Naive thymus-derived CD4-positive, alpha-beta T cell (primary cell): Measurements from ENCODE around the gene TMEM183A. TPM values are rescaled to one million over a fixed set of nuclear protein-coding genes. Genes with fewer than 3 reads are reported as not detected.
"Not testable (repeated sequence)": the region's sequence is repeated elsewhere in the genome, so short reads cannot be mapped to it uniquely, and the experiment has no call there.

Source experiments
- ATAC-seq: fragments of 150-1000 bp; cut with Tn5 transposase; 2 replicates; pipeline ENCODE4 v1.10.0; 2021; ENCODE audit warnings: mild to moderate bottlenecking, moderate library complexity
- CTCF ChIA-PET: fragments of 350-600 bp; sonication (Branson Sonifier 250); formaldehyde crosslinking; loops from one replicate; lab custom pipeline; 2021; ENCODE audit warnings: antibody characterized with exemption; lab: Charles Lee
- POLR2A ChIA-PET: fragments of 350-600 bp; sonication (Branson Sonifier 250); formaldehyde crosslinking; loops from one replicate; lab custom pipeline; 2021; ENCODE audit warnings: antibody characterized with exemption, inconsistent platforms; lab: Charles Lee
- DNase-seq, 9 donors: peaks; one replicate each; pipeline versions ENCODE4 v3.0.0 to v3.0.0-alpha.2; 2020 to 2022; ENCODE audit warnings: mixed read lengths in 1 of 9
- H3K27ac ChIP-seq: one replicate; pipeline ENCODE4 v1.7.0; 2013; ENCODE audit warnings: mild to moderate bottlenecking, low read depth, low read length, moderate library complexity
- H3K27me3 ChIP-seq, 2 donors: one replicate each; pipeline ENCODE4 v1.7.0; 2013; ENCODE audit warnings: low read length in 2 of 2, mild to moderate bottlenecking in 2 of 2, moderate library complexity in 2 of 2; ENCODE audit not compliant: control insufficient read depth in 2 of 2, insufficient read depth in 2 of 2
- H3K36me3 ChIP-seq, 3 experiments: 1 replicate in 2 of 3; 2 replicates in 1 of 3; pipeline ENCODE4 v1.7.0; 2013; ENCODE audit warnings: low read length in 3 of 3, mild to moderate bottlenecking in 3 of 3, moderate library complexity in 1 of 3; ENCODE audit not compliant: insufficient read depth in 3 of 3, control insufficient read depth in 2 of 3
- H3K4me1 ChIP-seq, 2 donors: one replicate each; pipeline ENCODE4 v1.7.0; 2013; ENCODE audit warnings: low read length in 2 of 2, mild to moderate bottlenecking in 2 of 2, moderate library complexity in 1 of 2; ENCODE audit not compliant: control insufficient read depth in 2 of 2, insufficient read depth in 2 of 2
- H3K4me3 ChIP-seq: 2 replicates; pipeline ENCODE4 v1.7.0; 2013; ENCODE audit warnings: mild to moderate bottlenecking, low read length
- H3K9me3 ChIP-seq, 3 experiments: 1 replicate in 2 of 3; 2 replicates in 1 of 3; pipeline ENCODE4 v1.7.0; 2013; ENCODE audit warnings: low read length in 3 of 3; ENCODE audit not compliant: control insufficient read depth in 2 of 3
- H3K27ac Mint-ChIP-seq, 9 donors: one replicate each; pipeline ENCODE4 v1.8.0; 2020 to 2022; ENCODE audit warnings: mixed read lengths in 9 of 9, mild to moderate bottlenecking in 8 of 9, moderate library complexity in 5 of 9, inconsistent platforms in 2 of 9
- H3K27me3 Mint-ChIP-seq, 5 donors: one replicate each; pipeline ENCODE4 v1.8.0; 2021 to 2022; ENCODE audit warnings: mixed read lengths in 5 of 5, mild to moderate bottlenecking in 1 of 5
- H3K36me3 Mint-ChIP-seq, 5 donors: one replicate each; pipeline ENCODE4 v1.8.0; 2020 to 2022; ENCODE audit warnings: mixed read lengths in 5 of 5, mild to moderate bottlenecking in 3 of 5, inconsistent platforms in 1 of 5
- H3K4me1 Mint-ChIP-seq, 7 donors: one replicate each; pipeline ENCODE4 v1.8.0; 2020 to 2022; ENCODE audit warnings: mixed read lengths in 7 of 7, mild to moderate bottlenecking in 3 of 7, inconsistent platforms in 1 of 7
- H3K4me3 Mint-ChIP-seq, 10 donors: one replicate each; pipeline ENCODE4 v1.8.0; 2020 to 2022; ENCODE audit warnings: mild to moderate bottlenecking in 10 of 10, mixed read lengths in 10 of 10, moderate library complexity in 6 of 10, inconsistent platforms in 2 of 10
- H3K9me3 Mint-ChIP-seq, 11 donors: one replicate each; pipeline ENCODE4 v1.8.0; 2020 to 2022; ENCODE audit warnings: mixed read lengths in 11 of 11, mild to moderate bottlenecking in 4 of 11, inconsistent platforms in 1 of 11, moderate library complexity in 1 of 11
- intact Hi-C, 2 donors: fragments of 100-400 bp; cut with micrococcal nuclease; formaldehyde crosslinking; loops; one replicate each; pipeline ENCODE4 v1.15.1; 2023
- polyA plus RNA-seq, 2 donors: library from polyadenylated mRNA; unstranded; fragments of 300-500 nt; fragmentation: Illumina TruSeq; gene quantifications; one replicate each; pipeline ENCODE4 v1.2.3, GENCODE V29; 2021
- total RNA-seq, 6 experiments: library from RNA in 5 of 6; stranded (reverse) in 5 of 6; gene quantifications; 1 replicate in 5 of 6; 2 replicates in 1 of 6; pipeline ENCODE4 v1.2.3 and lab custom pipeline; 2021 to 2026

TMEM183A gene
- total and polyA plus RNA-seq, 7 experiments from 2014 or later, result 42.5 to 134 (median 73.0) TPM

- Mint-ChIP-seq H3K27ac (no peak overlapping the region), H3K27me3 (peaks cover 24 to 35% (median 25%) of the 10 kb centered on the region in 5 donors), H3K4me1 (peaks cover 0 to 3% (median 0%) of the 10 kb centered on the region in 7 donors), H3K9me3 (no peaks in the 10 kb centered on the region), H3K36me3 (no peaks in the 10 kb centered on the region), H3K4me3 (no peak overlapping the region)
- Histone ChIP-seq H3K27me3 (peaks cover 0 to 5% of the 10 kb centered on the region in 2 donors), H3K4me1 (no peaks in the 10 kb centered on the region), H3K9me3 (no peaks in the 10 kb centered on the region), H3K27ac (no peak overlapping the region), H3K4me3 (no peak overlapping the region), H3K36me3 (no peaks in the 10 kb centered on the region)
- ATAC-seq, result no peak
- intact Hi-C loops, result no loop called here
- POLR2A ChIA-PET, result no interaction called here
- CTCF ChIA-PET, result interaction anchor here (0.9 kb wide), 1 partner anchor 19 kb away, joined by 4 read pairs; no protein-coding TSS in a partner anchor
- DNase-seq, result no peak
Measured at GRCh38 chr1:202981939-202982338, 25.2 kb upstream of the TMEM183A start.

DNA sequence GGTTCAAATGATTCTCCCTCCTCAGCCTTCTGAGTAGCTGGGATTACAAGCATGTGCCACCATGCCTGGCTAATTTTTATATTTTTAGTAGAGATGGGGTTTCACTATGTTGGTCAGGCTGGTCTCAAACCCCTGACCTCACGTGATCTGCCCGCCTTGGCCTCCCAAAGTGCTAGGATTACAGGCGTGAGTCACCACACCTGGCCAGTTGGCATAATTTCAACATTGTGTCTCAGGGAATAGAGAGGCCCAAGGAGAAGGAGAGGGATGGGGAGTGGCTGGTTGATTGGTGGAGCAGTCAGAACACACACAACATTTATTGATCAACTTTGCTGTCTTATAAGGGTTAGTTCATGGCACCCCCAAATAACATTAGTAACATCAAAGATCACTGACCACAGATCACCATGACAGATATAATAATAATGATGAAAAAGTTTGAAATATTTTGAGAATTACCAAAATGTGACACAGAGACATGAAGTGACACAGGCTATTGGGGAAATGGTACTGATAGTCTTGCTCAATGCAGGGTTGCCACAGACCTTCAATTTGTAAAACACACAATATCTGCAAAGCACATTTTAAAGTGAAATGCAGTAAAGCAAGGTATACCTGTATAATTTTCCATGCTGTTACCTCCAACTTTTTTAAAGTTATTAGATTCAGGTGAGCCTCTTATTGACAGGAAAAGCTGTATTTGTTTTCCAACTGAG lies 24.3 kb upstream of the TMEM183A start:
- ChIA-PET POLR2A (no interaction called here), CTCF (no interaction called here)
- DNase-seq (no peak), ATAC-seq (no peak)
- no peaks in the 10 kb centered on the region for H3K9me3 Mint-ChIP-seq
- intact Hi-C loops, result no loop called here
- Histone ChIP-seq H3K4me3 (no peak overlapping the region), H3K4me1 (no peaks in the 10 kb centered on the region), H3K27me3 (peaks cover 0 to 5% of the 10 kb centered on the region in 2 donors), H3K27ac (no peak overlapping the region), H3K9me3 (no peaks in the 10 kb centered on the region), H3K36me3 (no peaks in the 10 kb centered on the region)
- H3K4me3 Mint-ChIP-seq, result no peak overlapping the region
- H3K4me1 Mint-ChIP-seq, result peaks cover 0 to 3% (median 0%) of the 10 kb centered on the region in 7 donors
- H3K27ac Mint-ChIP-seq, result no peak overlapping the region
- peaks cover 16 to 28% (median 19%) of the 10 kb centered on the region in 5 donors for H3K27me3 Mint-ChIP-seq
- H3K36me3 Mint-ChIP-seq, result no peaks in the 10 kb centered on the region

DNA sequence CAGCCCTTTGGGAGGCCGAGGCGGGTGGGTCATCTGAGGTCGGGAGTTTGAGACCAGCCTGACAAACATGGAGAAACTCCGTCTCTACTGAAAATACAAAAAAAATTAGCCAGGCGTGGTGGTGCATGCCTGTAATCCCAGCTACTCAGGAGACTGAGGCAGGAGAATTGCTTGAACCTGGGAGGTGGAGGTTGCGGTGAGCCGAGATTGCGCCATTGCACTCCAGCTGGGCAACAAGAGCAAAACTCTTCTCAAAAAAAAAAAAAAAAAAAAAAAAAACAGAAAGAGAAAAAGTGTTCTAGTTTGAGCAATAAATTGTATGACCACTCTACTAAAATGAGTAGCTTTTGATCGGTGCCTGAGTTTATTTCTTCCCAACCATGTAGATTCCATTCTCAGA lies 21.1 kb upstream of the TMEM183A start:
- H3K27ac Mint-ChIP-seq, H3K4me3 Mint-ChIP-seq, H3K9me3 ChIP-seq, H3K4me1 Mint-ChIP-seq, CTCF ChIA-PET, intact Hi-C loops, H3K4me1 ChIP-seq, H3K36me3 Mint-ChIP-seq, H3K27ac ChIP-seq, H3K36me3 ChIP-seq, DNase-seq, H3K27me3 ChIP-seq, H3K9me3 Mint-ChIP-seq, H3K4me3 ChIP-seq, POLR2A ChIA-PET, ATAC-seq: not testable (repeated sequence)
- H3K27me3 Mint-ChIP-seq, result peaks cover 0 to 23% (median 0%) of the 10 kb centered on the region in 5 donors

DNA sequence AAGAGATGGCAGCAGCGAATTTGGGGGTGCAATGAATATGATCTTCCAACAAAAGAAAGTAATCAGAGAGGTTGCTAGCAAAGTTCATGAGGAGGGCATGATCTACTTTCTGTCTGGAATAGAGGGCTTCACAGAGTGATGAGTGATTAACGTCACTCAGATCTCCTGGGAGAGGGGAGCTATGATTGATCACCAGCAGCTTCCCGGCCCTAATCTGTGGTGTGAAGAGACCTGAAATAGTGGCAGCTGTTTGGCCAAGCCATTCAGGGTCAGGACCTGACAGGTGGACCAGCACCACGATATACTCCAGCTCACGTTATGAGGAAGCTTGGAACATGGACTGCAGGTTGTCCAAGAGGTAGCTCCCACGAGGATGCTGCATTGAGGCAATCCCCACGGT lies 19.9 kb upstream of the TMEM183A start:
- intact Hi-C loops, result no loop called here
- peaks cover 0 to 8% (median 0%) of the 10 kb centered on the region in 5 donors for H3K36me3 Mint-ChIP-seq
- Histone ChIP-seq H3K9me3 (no peaks in the 10 kb centered on the region), H3K4me1 (no peaks in the 10 kb centered on the region), H3K36me3 (no peaks in the 10 kb centered on the region), H3K4me3 (no peak overlapping the region), H3K27me3 (no peaks in the 10 kb centered on the region), H3K27ac (no peak overlapping the region)
- no peak overlapping the region for H3K27ac Mint-ChIP-seq
- CTCF ChIA-PET, result interaction anchor here (0.6 kb wide), 1 partner anchor 27 kb away, joined by 4 read pairs; no protein-coding TSS in a partner anchor
- DNase-seq (no peak), ATAC-seq (no peak)
- peaks cover 8 to 34% (median 10%) of the 10 kb centered on the region in 5 donors for H3K27me3 Mint-ChIP-seq
- no peak overlapping the region for H3K4me3 Mint-ChIP-seq
- POLR2A ChIA-PET, result interaction anchor here (0.8 kb wide), 1 partner anchor 19 kb away, joined by 3 read pairs; no protein-coding TSS in a partner anchor
- peaks cover 0 to 7% (median 0%) of the 10 kb centered on the region in 11 donors for H3K9me3 Mint-ChIP-seq
- H3K4me1 Mint-ChIP-seq, result peaks cover 0 to 4% (median 0%) of the 10 kb centered on the region in 7 donors

GRCh38 chr1:202987922-202988583 lies 19.1 kb upstream of the TMEM183A start:
- peaks cover 10 to 40% (median 14%) of the 10 kb centered on the region in 5 donors for H3K27me3 Mint-ChIP-seq
- H3K4me1 Mint-ChIP-seq, result peaks cover 0 to 4% (median 0%) of the 10 kb centered on the region in 7 donors
- no peak for DNase-seq
- ATAC-seq, result no peak
- Histone ChIP-seq H3K27ac (no peak overlapping the region), H3K27me3 (peaks cover 0 to 1% of the 10 kb centered on the region in 2 donors), H3K9me3 (no peaks in the 10 kb centered on the region), H3K4me3 (no peak overlapping the region), H3K4me1 (no peaks in the 10 kb centered on the region), H3K36me3 (no peaks in the 10 kb centered on the region)
- CTCF ChIA-PET, result interaction anchor here (0.6 kb wide), 1 partner anchor 27 kb away, joined by 4 read pairs; no protein-coding TSS in a partner anchor
- intact Hi-C loops, result no loop called here
- H3K9me3 Mint-ChIP-seq, result peaks cover 0 to 7% (median 0%) of the 10 kb centered on the region in 11 donors
- H3K36me3 Mint-ChIP-seq, result peaks cover 0 to 8% (median 0%) of the 10 kb centered on the region in 5 donors
- H3K27ac Mint-ChIP-seq, result no peak overlapping the region
- no peak overlapping the region for H3K4me3 Mint-ChIP-seq
- POLR2A ChIA-PET, result no interaction called here

- intact Hi-C loops, result no loop called here
- no peaks in the 10 kb centered on the region for H3K36me3 ChIP-seq
Measured at GRCh38 chr1:202989879-202990278, 17.3 kb upstream of the TMEM183A start.

More at GRCh38 chr1:202989879-202990278, 17.3 kb upstream of the TMEM183A start:
- DNase-seq (no peak), ATAC-seq (no peak)
- Histone ChIP-seq H3K27ac (no peak overlapping the region), H3K4me1 (no peaks in the 10 kb centered on the region), H3K27me3 (peaks cover 0 to 2% of the 10 kb centered on the region in 2 donors), H3K4me3 (no peak overlapping the region), H3K9me3 (no peaks in the 10 kb centered on the region)
- ChIA-PET CTCF (no interaction called here), POLR2A (interaction anchor here (0.6 kb wide), 1 partner anchor 11 kb away, joined by 3 read pairs; no protein-coding TSS in a partner anchor)
- Mint-ChIP-seq H3K9me3 (peaks cover 0 to 7% (median 0%) of the 10 kb centered on the region in 11 donors), H3K4me1 (peaks cover 0 to 4% (median 0%) of the 10 kb centered on the region in 7 donors), H3K4me3 (no peak overlapping the region), H3K27ac (no peak overlapping the region), H3K36me3 (peaks cover 0 to 8% (median 0%) of the 10 kb centered on the region in 5 donors), H3K27me3 (peaks cover 10 to 54% (median 31%) of the 10 kb centered on the region in 5 donors)
